HS-27A (cell line): ENCODE data around the gene ATP8A2.

ENCODE experiments used
- DNase-seq: peaks from one replicate; pipeline ENCODE4 v3.0.0-alpha.2; 2012; ENCODE audit warnings: low read depth, missing footprints

The ATP8A2 gene

DNA sequence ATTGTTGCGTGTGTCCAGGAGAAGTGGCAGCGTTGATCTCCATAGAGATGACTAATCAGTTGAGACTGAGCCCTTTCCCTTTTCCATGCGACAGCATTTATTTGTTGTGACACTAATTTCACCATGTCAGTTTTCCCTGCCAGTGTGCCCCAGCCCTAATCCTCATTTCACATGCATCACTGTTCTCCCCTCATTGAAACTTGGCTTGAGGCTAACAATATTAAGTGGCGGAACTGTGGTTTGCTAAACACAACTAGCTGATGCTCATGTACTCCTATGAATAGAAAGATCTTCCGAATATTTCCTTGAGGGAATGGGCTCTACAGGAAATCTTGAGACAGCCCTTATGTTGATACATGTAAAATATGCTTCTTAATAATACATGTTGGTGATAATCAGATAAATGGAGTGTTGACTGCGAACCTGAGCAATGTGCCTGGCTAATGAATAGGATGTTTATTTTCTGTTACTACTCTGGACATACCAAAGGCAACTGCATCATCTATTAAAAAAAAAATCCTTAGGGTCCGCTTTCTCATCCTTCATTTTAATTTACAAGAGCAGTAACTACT is 258.6 kb downstream of the ATP8A2 start:
- DNase-seq: no peak

DNA sequence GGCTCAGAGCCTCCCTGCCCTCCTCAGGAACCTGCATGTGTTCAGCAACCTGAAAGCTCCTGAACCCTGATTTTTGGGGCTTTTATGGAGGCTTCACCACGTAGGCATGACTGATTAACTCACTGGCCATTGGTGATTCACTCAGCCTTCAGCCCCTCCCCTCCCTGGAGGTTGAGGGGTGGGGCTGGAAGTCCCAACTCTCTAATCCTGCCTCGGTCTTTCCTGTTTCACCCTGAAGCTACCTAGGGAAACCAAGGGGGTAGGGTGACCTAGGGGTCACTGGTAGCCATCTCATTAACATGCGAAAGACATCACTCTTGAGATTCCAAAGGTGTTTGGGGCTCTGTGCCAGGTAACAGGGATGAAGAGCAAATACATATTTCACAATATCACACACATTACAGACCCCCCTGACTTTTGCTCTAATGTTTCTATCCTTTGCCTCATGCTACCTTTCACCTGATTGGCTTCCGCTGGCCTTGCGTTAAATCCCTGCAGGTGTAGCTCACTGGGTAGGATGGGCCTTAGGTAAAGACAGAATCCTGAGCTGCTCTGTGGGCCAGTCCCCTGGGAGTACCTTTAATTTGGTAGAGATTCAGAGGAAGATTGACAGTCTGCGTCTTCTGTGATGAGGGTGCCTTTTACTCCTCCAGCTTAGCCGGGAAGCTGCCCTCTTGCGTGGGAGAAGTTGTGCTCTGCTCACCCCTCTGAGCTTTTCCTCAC is 260.6 kb downstream of the ATP8A2 start:
- no peak for DNase-seq

DNA sequence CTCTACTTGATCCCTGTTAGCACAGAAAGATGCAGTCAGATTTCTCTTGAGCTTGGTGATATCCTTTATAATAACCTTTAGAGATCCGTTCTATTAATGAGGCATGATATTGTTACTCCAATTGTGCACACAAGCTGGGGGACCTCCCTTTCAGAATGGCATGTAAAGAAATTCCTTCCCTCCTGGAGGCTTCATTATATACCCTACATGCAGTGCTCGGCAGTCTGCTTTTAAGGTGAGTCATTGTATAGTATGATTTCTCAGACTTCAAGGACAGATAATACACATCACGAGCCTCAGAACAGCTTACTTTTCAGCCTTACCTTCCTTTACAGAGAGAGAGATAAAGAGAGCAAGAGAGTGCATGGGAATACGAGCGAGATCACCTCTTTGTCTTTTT is 261.3 kb downstream of the ATP8A2 start:
- no peak for DNase-seq

DNA sequence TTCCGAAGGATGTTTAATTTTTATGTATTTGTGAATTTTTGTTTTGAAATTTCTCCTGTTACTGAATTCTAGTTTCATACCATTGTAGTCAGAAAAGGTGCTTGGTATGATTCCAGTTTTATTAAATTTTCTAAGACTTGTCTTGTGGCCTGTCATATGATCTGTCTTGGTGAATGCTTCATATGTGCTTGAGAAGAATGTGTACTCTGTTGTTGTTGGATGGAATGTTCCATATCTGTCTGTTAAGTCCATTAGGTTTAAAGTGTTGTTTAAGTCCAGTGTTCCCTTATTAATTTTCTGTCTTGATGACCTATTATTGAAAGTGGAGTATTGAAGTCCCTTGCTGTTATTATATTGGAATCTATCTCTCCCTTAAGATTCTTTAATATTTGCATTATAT is 273.9 kb downstream of the ATP8A2 start:
- DNase-seq: no peak

DNA sequence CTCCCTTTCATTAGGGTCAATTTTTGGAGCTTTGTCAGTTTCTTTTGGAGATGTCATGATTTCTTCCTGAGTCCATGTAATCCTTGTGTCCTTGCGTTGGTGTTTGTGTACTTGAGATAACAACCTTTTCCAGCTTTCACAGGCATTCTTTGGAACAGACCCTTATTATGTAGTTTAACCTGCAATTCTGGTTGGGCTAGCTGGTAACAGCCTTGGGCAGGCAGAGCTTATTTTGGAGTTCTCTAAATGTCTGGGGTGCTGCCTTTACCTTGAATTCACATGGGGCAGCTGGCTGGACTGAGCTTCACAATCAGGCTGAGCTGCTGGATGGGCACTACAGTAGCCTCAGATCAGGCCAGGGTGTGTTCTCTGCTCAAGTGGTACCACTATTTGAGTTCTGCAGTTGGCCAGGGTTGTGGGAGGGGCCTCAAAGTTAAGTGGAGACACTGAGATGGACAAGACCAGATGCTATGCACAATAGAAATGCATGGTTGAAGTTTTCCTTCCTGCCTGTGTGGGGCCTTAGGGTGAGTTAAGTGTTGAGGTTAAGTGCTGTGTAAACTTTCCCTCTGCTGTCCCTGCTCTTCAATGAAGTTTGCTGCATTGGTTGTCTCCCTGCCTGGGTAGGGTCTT is 277.3 kb downstream of the ATP8A2 start:
- DNase-seq: no peak

DNA sequence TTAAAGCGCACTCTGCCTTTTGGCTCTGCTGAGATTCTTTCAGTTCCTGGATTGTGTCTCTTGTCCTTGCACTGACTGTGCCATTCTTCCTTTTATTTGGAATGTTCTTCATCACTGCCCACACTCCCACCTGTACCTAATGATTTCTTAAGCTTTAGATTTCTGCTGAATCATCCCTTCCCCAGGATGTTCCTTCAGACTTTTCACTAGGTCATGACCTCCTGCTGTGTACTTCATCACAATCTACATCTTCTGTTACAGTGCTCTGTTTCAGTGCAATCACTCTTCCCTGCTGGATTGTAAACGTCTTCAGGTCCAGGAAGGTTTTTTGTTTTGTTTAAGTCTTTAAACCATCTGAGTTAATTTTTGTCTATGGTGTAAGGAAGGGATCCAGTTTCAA is 281.0 kb downstream of the ATP8A2 start:
- no peak for DNase-seq

DNA sequence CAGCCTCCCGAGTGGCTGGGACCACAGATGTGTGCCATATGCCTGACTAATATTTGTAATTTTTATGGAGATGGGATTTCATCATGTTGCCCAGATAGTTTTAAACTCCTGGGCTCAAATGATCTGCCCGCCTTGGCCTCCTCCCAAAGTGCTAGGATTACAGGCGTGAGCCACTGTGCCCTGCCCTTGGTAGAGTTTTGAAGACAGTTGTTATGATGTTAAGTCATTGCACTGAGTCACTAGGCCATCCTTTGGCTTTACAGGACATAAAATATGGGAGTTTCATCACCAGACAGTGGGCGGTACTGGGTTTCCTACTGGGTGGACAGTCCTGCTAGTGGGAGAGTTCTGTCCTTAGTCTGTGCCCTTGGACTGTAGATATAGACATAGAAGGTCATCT is 282.5 kb downstream of the ATP8A2 start:
- DNase-seq: no peak

DNA sequence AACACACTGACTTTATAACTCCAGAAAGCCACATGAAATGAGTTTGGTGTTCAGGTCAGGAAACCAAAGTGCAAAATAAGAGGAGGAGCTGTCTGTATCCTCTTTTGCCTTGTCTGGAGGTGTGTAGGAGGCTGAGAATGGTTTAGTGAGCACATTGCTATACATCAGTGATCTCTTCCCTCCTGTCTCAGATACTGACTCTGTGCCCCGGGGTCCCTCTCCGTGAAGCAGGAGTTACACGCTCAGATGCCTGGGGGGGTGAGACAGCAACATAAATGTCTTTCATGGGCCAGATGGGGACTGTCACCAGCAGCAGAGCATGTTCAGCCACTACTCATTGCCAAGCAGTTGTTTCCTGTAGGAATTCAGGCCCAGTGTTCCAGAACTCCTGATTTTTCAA is 285.4 kb downstream of the ATP8A2 start:
- no peak for DNase-seq

DNA sequence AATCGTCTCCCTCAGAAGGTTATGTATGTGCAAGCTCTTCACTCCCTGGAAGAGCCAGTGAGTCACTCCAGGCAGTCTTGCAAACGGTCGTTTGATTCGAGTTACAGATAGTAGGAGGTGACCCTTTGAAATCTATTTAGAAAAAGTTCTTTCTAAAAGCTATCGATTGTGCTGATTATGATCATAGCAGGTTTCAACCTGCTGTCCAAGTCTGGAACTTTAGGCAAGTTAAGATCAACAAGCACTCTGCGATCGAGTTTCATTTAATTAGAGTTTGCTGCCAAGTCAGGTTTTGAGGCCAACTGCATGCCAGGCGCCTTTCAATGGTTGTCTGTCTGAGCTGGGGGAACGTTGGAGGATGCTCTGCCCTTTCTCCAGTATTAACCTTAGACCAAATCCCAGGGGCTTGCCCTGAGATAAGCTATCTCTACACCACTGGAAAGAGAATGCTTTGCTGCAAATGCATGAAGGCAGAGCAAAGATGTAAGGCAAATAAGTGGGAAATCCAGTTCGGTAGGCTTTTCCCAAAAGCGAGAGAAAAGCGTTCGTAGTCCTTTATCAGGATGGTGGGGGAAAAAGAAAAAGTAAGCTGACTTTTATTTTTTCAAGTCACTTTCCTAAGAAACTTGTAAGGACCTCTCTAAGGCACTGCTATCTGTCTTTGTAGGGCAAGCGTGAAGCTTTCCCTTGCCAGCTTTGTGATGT is 287.5 kb downstream of the ATP8A2 start:
- no peak for DNase-seq

DNA sequence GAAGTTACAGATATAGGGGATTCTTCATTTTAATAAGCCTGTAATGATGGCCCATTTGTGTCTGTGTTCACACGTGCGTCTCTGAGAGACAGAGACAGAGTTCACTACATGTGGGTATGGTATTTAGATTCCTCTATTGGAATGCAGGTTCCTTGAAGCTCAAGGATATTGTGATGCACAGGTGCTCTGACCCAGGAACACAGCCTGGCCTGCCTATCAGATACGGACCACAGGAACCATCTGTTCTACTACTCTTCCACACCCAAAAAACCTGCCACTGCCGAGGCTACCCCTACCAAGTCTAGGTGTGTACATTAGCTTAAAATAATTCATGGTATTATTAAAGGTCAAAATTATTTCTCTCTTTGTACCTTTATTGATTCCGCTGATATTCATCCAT is 289.2 kb downstream of the ATP8A2 start:
- no peak for DNase-seq

DNA sequence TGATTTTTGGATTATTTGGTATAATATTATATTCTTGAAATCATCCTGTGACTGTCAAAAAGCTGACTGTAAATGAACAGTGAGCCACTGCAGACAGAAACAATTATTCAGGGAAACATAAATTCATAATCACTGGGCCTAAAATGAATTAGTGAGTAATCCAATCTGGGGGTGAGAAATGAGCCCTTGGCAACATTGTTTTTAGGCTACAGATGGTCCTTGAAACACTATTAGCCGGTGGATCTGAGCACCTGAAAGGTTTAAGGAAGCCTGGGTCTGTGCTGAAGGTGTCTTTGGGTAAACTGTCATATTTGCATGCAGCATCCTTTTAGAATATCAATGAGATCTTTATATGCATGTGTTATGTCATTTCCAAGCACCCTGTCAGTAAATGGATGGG is 290.7 kb downstream of the ATP8A2 start:
- no peak for DNase-seq

DNA sequence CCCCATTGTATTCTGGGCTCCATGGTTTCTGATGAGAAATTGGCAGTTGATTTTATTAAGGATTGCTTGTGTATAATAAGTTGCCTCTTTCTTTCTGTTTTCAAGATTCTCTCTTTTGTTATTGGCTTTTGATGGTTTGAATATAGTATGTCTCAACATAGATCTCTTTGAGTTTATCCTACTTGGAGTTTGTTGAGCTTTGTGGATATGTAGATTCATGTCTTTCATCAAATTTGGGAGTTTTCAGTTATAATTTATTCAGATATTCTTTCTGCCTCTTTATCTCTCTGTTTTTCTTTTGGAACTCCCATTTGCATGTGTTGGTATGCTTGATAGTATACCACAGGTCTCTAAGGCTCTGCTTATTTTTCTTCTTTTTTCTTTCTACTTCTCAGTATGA is 296.6 kb downstream of the ATP8A2 start:
- DNase-seq: no peak

DNA sequence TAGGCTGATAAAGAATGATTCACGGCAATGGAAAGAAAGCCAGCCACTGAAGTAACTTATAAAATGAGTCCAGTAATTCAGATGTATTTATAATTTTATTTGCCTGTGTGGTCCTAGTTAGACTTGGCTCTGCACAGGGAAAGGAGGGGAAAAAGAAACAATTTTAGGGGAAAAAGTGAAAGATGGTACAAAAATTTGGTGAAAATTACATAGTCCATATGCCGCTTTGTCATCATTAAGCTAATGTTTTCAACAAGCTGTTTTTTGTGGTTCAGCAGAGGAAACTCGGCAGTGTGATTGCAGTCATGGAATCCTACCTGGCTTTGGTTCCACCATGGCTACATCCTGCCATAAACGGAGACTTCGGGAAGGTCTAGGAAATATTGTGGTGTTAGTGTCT is 301.9 kb downstream of the ATP8A2 start:
- no peak for DNase-seq

DNA sequence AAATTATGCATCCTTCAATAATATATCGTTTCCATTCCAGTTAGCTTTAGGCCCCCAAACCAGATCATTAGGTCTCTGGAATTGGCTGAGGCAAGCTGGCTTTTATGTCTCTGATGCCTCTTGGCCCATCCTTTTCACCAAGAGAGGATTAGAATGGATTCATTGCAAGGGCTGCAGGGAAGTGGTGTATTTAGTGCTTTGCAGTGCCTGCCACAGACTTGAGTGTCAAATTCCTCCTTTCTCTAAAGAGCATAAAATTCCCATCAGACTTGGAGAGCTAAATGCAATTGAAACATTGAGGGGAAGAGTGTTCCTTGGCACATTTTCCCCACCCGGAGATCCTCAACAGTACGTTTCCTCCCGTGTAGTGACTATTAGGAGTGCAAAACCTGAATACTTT is 302.6 kb downstream of the ATP8A2 start:
- DNase-seq: no peak

DNA sequence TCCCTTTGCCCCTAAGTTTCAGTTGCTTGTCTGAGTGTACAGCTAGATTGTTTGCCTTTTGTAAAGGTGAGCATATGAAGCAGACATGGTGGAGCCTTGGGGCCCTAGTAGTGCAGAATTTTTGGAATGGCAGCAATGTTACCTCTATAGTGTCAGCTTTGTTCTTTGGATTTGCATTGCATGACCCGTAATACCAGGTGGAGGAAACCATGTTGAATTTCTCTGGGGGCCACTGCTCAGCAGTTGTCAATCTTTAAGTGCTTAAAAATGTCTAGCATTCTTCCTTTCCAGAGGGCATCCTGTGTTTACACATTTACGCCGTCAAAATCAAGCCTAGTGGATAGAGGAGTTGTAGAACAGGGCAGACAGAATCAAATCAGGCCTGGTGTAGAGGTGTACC is 303.3 kb downstream of the ATP8A2 start:
- DNase-seq: no peak

DNA sequence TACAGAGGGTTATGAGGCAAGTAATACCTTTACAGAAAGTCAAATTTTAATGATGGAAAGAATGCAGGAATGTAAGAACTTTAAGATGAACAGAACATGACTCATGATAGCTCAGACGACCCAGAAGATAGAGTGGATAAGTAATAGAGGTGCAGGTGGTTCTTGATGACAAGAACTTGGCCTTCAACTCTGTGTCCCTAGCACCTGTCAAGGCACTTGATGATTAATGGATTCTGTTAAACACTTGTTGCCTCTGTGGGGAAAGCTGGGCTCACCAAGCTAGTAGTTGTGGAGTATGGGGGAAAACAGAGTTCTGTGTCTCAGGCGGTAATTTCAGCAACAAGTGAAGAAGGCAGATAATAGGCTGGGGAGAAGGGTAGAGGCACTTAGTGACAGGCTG is 306.2 kb downstream of the ATP8A2 start:
- DNase-seq: no peak

DNA sequence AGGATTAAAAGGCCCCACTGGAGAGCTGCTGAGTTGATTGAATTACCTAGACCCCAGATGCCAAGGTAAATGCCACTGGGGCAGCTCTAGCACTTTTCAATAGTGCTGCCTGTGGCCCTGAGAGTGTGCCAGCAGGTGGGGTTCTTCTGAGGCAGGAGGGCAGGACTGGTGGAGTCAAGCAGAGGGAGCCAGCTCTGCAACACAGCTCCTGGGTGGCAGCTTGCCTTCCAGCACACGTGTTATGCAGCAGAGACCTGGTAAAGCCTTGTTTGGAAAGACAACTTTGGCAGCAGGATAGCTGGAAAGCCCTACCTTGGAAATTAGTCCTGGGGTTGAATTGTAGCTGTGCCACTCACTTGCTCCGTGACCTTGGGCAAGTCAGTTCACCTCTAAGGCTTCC is 306.6 kb downstream of the ATP8A2 start:
- DNase-seq: no peak

DNA sequence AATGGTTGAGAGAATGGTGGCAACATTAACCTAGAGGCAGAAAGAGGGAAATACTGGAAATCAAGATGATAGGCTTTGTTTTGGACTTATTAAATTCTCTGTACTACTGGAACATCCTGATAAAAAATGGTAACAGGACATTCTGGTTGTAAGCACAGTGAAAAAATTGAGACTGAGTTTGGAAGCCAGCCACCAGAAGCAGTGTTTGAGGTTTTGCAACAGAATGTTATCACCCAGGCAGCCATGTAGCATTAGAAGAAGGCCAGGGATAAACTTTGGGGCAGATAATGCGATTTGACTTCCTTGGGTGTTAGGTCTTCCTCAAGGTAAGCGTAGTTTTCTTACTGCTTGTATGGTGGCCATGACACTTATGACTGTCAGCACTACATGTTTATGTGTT is 307.4 kb downstream of the ATP8A2 start:
- no peak for DNase-seq

DNA sequence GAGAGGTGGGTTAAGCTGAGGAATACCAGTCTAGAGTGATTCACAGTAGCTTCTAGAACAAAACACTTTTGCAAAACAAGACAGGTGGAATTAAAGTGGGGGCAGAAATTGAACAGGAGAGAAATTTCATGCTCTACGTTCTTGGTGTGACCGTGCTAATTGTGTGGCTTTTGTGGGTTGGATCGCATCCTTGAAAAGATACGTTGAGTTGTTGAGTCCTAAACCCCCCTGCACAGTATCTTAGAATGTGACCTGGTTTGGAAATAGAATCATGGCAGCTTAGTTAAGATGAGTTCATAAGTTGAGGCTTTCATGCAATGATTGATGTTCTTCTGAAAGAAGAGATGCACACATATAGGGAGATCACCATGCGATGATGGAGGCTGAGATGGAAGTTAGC is 308.2 kb downstream of the ATP8A2 start:
- DNase-seq: no peak

DNA sequence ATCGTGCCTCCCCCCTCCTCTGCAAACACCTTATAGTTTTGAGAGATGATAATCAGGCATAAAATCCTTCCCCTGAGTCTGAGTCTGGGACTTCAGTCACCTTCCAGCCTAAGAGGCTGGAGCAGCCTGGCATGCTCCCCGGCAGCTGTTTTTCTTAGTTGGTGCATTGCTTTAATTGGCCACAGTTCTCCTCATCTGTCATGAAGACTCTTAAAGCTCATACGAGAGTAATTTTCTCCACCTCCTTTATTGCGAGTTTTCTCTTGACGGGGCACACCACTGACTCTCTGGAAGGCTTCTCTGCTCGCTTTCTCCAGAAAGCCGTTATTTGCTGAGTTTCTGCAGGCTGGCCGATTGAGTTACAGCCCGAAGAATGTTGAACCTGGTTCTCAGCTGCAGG is 310.5 kb downstream of the ATP8A2 start:
- DNase-seq: no peak

DNA sequence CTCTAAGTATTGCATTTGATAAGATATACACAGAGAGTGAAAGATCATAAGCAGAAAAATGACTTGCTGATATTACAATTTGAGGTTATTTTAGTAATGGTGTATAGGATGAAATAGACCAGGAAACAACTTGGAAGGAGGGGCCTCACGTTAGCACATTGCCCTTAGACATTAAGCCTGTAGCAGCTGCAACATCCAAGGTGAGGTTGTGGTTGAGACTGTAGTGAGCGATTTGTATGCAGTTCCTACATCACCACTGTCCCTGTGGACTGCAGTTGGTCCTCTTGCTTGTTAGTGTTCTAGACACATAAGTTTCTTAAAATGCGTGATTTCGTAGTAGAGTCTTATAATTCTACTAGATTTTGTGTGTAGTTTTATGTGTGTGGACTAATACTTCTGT is 311.3 kb downstream of the ATP8A2 start:
- no peak for DNase-seq

DNA sequence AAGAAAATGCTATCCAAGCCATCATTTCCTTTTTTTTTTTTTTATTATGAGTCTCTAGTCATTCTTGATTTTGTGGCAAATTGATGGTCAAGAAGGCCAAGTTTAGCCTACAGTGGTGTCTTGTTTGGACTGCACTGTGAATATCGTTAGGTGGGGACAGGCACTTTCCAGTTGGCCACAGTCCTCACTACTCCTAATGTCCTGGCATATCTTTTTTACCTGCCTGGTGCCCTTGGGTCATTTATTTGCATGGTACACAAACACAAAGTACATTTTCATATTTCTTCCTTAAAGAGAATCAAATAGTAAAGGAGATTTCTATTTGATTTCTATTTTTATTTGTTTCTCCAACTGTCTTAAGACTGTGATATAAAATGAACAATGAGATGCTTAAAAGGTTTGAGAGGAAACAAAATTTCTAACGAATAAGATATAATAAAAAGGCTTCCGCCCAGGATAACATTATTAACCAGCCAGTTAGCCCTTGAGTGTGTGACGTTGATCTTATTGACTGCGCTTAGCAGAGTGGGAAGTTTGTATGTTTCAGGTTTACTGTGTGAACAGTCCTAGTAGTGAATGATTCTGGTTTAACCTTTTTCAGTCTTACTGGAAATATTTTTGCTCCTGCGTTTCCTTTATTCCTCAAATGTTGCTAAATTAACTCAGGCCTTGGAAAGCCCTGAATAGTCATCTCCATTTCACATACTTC is 312.0 kb downstream of the ATP8A2 start:
- no peak for DNase-seq

DNA sequence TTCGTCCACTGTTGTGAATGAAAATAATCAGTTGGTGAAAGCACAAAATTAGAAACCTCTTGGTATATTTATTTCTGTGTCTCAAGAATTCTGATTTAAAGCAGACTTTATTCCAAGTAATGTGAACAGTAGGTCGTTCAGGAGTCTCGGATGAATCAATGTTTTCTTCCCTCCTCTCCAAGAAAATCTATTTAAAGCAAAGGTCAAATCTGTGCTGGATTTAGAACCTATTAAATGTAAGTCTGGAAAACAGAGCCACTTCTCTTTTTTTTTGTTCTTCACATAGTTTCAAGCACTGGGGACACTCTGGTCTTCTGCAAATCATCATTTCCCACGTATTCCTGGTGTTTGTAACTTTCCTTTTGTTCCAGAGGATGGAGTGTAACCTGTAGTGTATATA is 312.7 kb downstream of the ATP8A2 start:
- DNase-seq: no peak
